NAMALWA (cell line): Measurements from ENCODE around the gene RPL28.

ENCODE experiments used
- DNase-seq: peaks from one replicate; pipeline ENCODE4 v3.0.0-alpha.2; 2015; ENCODE audit warnings: low spot score

Gene RPL28

DNA sequence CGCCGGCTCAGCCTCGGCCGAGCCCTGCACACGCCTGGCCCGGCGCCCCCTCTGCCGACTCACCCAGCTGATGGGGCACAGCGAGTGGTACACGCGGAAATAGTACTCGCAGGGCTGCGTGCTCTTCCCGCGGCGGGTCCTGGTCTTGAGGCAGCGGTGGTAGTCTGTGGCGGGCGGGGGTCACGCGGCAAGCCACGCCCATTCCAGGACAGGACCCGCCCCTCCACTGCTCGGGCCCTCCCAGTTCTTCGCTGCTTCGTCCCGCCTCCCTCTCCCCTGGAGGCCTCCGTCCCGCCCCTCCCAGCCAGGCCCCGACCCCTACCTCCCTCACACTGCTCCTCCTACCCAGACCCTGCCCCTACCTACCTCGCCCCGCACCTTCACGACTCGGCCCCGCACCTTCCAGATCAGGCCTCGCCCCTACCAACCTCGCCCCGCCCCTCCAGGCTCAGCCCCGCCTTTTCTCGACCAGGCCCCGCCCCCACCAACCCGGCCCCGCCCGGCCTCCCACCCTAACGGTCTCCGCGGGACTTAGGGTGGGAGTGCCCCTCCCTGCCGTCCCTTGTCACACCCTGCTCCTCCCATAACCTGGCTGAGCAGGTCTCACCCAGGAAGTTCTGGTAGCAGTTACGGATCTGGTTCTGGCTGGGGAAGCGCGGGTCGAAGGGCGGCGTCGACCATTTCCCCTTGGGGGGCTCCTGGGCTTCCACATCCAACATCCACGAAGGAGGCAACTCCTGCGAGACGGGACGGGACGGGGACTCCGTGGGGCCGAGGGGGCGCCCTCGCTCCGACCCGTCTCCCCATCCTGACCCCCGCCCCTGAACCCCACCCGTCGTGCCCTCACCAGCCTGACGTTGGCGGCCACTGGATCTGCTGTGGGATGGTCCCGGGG is 31.7 kb upstream of the RPL28 start:
- DNase-seq: peak; percentile 75

GRCh38 chr19:55354698-55355212 is 31.0 kb upstream of the RPL28 start, which contains the start of gene COX6B2:
COX6B2 (minus strand) TSS chr19:55354719; CDS start chr19:55354521, 198 bp downstream.
- DNase-seq: no peak

DNA sequence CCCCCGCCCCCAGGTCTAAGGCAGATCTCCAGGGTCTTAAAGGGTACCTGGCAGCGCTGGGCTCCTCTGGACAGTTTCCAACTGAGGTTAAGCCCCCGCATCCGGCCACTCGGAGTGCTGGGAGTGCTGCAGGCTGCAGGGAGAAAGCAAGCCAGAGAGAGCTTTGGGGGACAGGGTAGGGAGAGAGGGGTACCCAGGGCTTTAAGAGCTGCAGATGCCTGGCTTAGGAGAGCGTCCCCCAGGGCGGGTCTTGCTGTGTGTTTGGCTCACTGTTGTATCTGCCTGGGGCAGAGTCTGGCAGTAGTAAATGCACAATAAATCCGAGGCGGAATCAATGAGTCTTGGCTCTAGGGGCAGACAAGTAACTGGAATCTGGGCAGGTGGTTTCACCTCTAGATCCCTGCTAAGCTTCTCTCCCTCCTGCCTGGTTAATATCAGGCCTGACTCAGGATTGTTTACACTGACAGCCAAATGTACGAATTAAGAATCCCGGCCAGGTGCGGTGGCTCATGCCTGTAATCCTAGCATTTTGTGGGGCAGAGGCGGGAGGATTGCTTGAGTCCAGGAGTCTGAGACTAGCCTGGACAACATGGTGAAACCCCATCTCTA is 30.4 kb upstream of the RPL28 start:
- no peak for DNase-seq

DNA sequence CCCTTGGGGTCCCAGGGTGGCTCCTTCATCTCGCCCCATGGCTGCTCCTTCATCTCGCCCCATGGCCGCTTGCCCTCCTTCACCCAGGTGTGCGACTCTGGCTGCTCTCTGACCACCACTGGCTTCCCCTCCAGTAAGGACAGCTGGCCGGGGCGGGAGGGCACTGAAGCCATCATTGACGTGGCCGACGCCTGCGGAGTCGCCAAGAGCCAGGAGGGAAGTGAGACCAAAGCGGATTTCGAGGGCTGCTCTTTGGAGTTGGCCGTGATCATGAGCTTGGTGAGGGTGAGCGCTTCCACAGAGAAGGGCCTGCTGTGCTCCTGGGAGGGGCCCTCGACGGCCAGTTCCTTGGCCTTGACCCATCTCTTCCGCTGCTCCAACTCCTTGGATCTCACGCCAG is 27.2 kb upstream of the RPL28 start:
- no peak for DNase-seq

DNA sequence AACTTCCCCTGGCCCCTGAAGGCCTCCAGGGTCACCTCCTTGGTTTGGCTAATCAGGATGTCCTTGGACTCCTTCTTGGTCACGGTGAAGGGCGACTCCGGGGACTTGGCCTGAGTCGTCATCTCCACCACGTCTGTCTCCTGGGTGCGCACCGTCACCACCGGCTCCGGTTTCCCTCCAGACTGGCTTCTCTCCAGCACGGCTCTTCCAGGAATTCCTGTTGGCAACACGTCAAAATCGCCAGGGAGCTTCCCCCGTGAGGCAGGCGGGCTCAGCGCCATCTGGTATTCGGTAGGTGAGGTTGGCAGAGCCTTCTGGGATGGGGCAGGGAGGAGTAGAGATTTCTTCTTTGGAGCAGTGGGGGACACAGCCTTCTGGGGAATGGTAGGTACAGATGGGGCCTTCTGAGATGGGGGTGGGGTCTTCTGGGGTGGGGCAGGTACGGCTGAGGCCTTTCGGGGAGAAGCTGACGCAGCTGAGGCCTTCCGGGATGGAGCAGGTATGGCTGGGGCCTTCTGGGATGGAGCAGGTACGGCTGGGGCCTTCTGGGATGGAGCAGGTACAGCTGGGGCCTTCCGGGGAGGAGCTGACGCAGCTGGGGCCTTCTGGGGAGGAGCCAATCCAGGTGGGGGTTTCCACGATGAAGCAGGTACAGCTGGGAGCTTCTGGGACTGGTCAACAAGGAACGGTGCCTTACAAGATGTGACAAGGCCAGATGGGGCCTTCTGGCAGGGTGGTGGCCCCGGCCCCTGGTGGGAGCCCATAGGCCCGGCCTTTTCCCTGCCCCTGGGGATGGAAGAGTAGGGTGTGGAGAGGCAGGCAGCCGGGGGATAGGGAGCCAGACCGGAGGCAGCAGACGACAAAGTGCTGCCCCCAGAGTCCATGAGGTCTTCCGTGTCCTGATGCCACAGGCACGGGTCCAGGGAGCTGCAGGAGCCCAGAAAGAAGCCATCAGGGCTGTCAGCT is 26.5 kb upstream of the RPL28 start:
- no peak for DNase-seq

- no peak for DNase-seq
Measured at GRCh38 chr19:55360902-55361301, 24.8 kb upstream of the RPL28 start.

- DNase-seq: no peak
Measured at GRCh38 chr19:55362174-55362989, 23.4 kb upstream of the RPL28 start.

GRCh38 chr19:55362990-55363716 is 22.6 kb upstream of the RPL28 start, which contains the start of gene GARIN5B:
GARIN5B (minus strand) TSS chr19:55363260; CDS start chr19:55363066, 194 bp downstream.
- DNase-seq: no peak

GRCh38 chr19:55365245-55365644 is 20.5 kb upstream of the RPL28 start:
- DNase-seq: no peak

- DNase-seq: no peak
Measured at GRCh38 chr19:55365964-55366363, 19.8 kb upstream of the RPL28 start.

GRCh38 chr19:55366790-55367189 is 18.9 kb upstream of the RPL28 start:
- DNase-seq: no peak

DNA sequence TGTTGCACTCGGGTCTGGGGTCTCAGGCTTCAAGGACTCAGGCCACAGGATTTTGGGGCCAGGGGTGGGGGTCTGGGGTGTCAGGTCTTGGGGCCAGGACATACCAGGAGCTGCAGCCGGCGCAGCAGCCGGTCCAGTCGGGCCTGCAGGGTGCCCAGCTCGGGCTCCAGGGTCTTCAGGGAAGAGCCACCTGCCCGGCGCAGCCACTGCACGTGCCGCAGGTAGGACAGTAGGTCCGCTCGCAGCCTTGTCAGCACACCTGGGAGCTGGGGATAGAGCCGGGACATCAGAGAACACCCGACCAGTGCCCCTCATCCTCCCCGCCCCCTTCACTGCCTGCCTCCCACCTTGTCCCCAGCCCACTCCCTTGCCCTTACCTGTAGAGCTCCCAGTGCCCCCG is 17.6 kb upstream of the RPL28 start:
- no peak for DNase-seq

DNA sequence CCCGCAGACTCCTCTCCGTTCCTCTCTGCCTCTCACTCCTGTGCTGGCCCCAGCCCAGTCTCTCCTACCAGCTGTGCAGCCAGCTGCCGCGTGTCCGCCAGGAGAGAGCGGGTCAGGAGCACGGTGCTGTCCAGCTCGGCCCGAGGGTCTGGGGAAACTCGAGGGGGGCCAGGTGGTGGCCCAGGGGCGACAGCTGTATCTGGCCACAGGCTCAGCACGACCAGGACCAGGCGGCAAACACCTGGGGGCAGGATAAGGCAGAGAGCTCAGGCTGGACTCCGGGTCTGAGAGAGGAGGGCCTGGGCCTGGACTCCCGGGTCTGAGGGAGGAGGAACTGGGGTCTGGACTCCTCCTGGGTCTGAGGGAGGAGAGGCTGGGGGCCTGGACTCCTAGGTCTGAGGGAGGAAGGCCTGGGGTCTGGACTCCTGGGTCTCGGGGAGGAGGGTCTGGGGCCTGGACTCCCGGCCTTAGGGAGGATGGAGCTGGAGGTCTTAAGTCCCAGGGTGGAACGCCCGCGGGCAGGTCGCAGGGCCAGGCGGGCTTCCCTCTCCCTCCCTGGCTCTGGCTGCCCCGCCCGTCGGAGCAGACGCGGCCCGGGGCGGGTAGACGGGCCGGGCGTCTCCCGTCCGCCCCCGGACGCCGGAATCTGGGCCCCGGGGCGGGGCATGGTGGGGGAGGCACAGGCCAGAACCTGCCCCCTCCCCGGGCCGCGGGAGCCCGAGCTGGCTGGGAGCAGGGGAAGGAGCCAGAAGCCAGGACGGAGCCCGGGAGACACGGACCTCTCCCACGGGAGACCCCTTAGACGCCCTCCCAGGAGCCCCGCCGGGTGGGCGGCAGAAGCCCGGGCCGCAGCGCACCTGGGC is 16.8 kb upstream of the RPL28 start:
- no peak for DNase-seq

DNA sequence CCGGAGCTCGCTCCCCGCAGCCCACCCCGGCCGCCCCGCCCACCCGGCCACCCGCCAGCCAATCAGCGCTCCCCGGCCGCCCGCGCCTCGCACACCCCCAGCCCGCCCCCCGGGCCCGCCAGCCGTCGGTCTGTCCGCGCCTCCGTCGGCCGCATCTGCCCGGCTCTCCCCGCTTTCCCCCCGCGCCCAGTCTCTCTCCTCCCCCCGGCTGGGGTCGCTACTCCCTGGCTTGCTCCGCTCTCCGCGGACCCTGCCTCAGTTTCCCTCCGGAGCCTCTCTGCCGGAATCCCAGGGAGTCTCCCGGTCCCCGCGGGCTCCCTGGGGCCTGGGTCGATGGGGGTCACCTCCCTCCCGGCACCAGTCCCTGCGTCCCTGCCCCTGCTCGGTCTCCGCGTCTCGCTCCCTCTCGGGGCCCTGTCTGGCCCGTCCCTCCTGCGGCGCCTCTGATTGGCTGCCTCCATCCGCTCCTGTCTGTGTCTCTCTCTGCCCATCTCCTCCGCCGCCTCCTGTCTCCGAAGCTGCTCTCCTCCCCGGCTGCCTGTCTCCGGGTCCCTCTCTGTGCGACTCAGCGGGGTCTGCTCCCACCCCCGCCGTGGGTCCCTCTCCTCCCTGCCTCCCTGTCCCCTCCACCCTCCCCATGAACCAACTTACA is 16.0 kb upstream of the RPL28 start:
- no peak for DNase-seq

GRCh38 chr19:55370305-55370988 is 15.3 kb upstream of the RPL28 start, which contains the start of gene IL11:
IL11 (minus strand) TSS chr19:55370463; CDS start chr19:55370310, 153 bp downstream.
- DNase-seq: no peak

DNA sequence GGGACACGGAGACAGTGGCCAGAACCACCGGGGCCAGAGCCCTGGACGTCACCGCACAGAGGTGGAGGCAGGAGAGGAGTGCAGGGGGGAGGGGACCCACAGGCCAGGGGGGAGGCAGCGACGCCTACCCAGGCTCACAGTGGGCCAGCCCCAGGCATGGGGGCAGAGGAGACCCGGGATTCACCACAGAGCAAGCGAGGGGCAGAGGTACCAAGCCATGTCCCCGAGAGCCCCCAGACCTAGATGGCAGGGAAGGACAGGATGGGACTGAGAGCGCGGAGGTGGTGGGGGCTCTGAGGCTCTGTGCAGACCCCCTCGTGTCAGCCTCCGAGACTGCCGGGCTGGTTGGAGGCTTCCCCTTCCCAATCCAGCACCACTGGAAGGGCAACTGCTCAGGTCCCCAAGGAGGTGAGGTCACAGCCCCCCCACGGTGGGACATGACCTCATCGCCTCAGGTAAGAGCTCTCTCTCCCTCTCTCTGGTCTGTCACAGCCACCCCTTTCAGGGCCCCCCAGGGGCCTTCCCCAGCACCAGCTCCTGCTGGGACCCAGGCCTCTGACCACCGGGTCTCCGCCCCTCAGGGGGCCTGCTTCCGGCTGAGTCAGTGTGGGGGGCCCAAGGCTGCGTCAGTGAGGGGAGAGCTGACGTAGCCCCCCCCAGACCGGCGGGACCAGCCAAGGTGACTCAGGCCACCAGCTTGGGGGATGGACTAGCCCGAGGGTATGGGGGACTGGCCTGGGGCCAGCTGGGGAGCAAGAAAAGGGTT is 13.2 kb upstream of the RPL28 start:
- no peak for DNase-seq

DNA sequence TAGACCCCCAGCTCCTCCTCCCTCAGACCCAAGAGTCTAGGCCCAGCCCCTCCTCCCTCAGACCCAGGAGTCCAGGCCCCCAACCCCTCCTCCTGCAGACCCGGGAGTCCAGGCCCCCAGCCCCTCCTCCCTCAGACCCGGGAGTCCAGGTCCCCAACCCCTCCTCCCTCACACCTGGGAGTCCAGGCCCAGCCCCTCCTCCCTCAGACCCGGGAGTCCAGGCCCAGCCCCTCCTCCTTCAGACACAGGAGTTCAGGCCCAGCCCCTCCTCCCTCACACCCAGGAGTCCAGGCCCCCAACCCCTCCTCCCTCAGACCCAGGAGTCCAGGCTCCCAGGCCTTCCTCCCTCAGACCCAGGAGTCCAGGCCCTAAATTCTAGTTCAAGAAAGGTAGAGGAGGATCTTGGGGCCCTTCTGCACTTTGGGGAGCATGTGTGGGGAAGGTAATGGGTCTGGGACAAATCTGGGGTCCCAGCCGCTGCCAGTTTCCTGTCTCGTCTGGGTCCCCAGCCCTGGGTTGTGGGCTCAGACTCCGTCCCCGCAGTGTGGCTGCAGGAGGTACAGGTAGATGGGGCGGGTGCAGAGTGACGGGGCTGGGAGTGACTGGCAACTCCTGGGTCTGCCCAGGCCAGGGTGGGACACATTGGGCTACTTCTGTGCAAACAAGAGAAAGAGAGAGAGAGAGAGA is 12.3 kb upstream of the RPL28 start:
- DNase-seq: no peak
